ENCODE data around the gene R3HDM2. TPM values are rescaled to one million over a fixed set of nuclear protein-coding genes. Genes with fewer than 3 reads are reported as not detected.
"Not testable (repeated sequence)": the region's sequence is repeated elsewhere in the genome, so short reads cannot be mapped to it uniquely, and the experiment has no call there.

The R3HDM2 gene
- total and polyA plus RNA-seq, 7 experiments from 2014 or later, result 13.7 to 145 (median 111) TPM

DNA sequence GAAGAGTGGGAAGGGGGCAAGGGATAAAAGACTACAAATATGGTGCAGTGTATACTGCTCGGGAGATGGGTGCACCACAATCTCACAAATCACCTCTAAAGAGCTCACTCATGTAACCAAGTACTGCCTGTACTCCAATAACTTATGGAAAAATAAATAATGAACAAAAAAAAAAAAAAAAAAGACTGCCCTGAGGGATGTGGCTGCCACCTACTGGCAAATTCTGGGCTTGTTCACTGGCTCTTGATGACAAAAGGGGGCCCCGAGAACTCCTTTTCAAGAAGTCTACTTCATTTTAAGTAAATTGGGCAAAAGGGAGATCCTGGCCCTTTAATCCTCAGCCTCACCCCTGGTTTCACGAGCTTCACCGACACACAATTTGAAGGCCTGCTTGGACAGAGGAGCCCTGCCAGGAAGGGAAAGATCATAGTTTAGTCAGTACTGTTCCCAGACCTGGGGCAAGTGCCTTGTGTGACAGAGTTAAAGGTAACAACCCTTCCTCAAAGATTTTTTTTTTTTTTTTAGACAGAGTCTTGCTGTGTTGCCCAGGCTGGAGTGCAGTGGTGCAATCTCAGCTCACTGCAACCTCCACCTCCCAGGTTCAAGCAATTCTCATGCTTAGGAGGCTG, 153.8 kb downstream of the R3HDM2 start:
- H3K36me3 ChIP-seq (ENCODE audit: control insufficient read depth in 2 of 3, insufficient read depth in 3 of 3, low read length in 3 of 3), result peaks cover 6 to 46% (median 20%) of the 10 kb centered on the region in 3 experiments
- H3K27me3 ChIP-seq (ENCODE audit: control insufficient read depth in 2 of 2, insufficient read depth in 2 of 2, low read length in 2 of 2), result no peaks in the 10 kb centered on the region
- H3K9me3 ChIP-seq (ENCODE audit: control insufficient read depth in 2 of 3, low read length in 3 of 3), result no peaks in the 10 kb centered on the region
- intact Hi-C loops (cut with micrococcal nuclease), result no loop called here
- H3K27ac ChIP-seq (ENCODE audit: low read depth, low read length), result no peak overlapping the region
- H3K4me3 ChIP-seq (ENCODE audit: low read length), result no peak overlapping the region
- Mint-ChIP-seq H3K9me3 (peaks cover 0 to 2% (median 0%) of the 10 kb centered on the region in 11 donors), H3K4me3 (no peak overlapping the region), H3K4me1 (peaks cover 12 to 30% (median 23%) of the 10 kb centered on the region in 7 donors), H3K27ac (peak overlapping the region in 1 of 9 donors; percentile 37), H3K27me3 (no peaks in the 10 kb centered on the region), H3K36me3 (peaks cover 7 to 71% (median 40%) of the 10 kb centered on the region in 5 donors)
- ChIA-PET CTCF (interaction anchor here (0.8 to 2.0 kb wide), 2 partner anchors 11 to 17 kb away, joined by 3 to 4 read pairs; no protein-coding TSS in a partner anchor), POLR2A (interaction anchor here (0.5 kb wide), 1 partner anchor 12 kb away, joined by 6 read pairs; no protein-coding TSS in a partner anchor)
- ATAC-seq (no peak), DNase-seq (no peak)
- H3K4me1 ChIP-seq (ENCODE audit: control insufficient read depth in 2 of 2, insufficient read depth in 2 of 2, low read length in 2 of 2), result peaks cover 10 to 15% of the 10 kb centered on the region in 2 donors

DNA sequence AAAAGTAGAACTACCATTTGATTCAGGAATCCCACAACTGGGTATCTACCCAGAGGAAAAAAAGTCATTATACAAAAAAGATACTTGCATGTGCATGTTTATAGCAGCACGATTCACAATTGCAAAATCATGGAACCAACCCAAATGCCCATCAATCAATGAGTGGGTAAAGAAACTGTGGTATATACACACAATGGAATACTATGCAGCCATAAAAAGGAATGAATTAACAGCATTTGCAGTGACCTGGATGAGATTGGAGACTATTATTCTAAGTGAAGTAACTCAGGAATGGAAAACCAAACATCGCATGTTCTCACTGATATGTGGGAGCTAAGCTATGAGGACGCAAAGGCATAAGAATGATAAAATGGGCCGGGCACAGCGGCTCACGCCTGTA, 154.6 kb downstream of the R3HDM2 start:
- ATAC-seq; H3K27ac ChIP-seq (ENCODE audit: low read depth, low read length); H3K4me3 Mint-ChIP-seq; H3K9me3 Mint-ChIP-seq; DNase-seq; intact Hi-C loops (cut with micrococcal nuclease); POLR2A ChIA-PET; H3K27me3 Mint-ChIP-seq; H3K4me3 ChIP-seq (ENCODE audit: low read length); H3K27ac Mint-ChIP-seq; H3K9me3 ChIP-seq (ENCODE audit: control insufficient read depth in 2 of 3, low read length in 3 of 3); H3K27me3 ChIP-seq (ENCODE audit: control insufficient read depth in 2 of 2, insufficient read depth in 2 of 2, low read length in 2 of 2): not testable (repeated sequence)
- Mint-ChIP-seq H3K4me1 (peaks cover 10 to 24% (median 20%) of the 10 kb centered on the region in 7 donors), H3K36me3 (peaks cover 4 to 69% (median 39%) of the 10 kb centered on the region in 5 donors)
- CTCF ChIA-PET, result interaction anchor here (2.0 kb wide), 1 partner anchor 10 kb away, joined by 4 read pairs; no protein-coding TSS in a partner anchor
- H3K4me1 ChIP-seq (ENCODE audit: control insufficient read depth in 2 of 2, insufficient read depth in 2 of 2, low read length in 2 of 2), result peaks cover 10 to 15% of the 10 kb centered on the region in 2 donors
- peaks cover 9 to 51% (median 20%) of the 10 kb centered on the region in 3 experiments for H3K36me3 ChIP-seq (ENCODE audit: control insufficient read depth in 2 of 3, insufficient read depth in 3 of 3, low read length in 3 of 3)

- Mint-ChIP-seq H3K4me3 (no peak overlapping the region), H3K4me1 (peaks cover 0 to 4% (median 3%) of the 10 kb centered on the region in 7 donors), H3K27ac (peak overlapping the region in 3 of 9 donors; percentile 5 to 32 (median 18)), H3K27me3 (no peaks in the 10 kb centered on the region), H3K36me3 (peaks cover 9 to 63% (median 37%) of the 10 kb centered on the region in 5 donors), H3K9me3 (peaks cover 0 to 2% (median 0%) of the 10 kb centered on the region in 11 donors)
- Histone ChIP-seq H3K9me3 (ENCODE audit: control insufficient read depth in 2 of 3, low read length in 3 of 3) (no peaks in the 10 kb centered on the region), H3K27ac (ENCODE audit: low read depth, low read length) (no peak overlapping the region), H3K4me3 (ENCODE audit: low read length) (no peak overlapping the region), H3K4me1 (ENCODE audit: control insufficient read depth in 2 of 2, insufficient read depth in 2 of 2, low read length in 2 of 2) (no peaks in the 10 kb centered on the region), H3K27me3 (ENCODE audit: control insufficient read depth in 2 of 2, insufficient read depth in 2 of 2, low read length in 2 of 2) (no peaks in the 10 kb centered on the region), H3K36me3 (ENCODE audit: control insufficient read depth in 2 of 3, insufficient read depth in 3 of 3, low read length in 3 of 3) (peaks cover 17 to 63% (median 19%) of the 10 kb centered on the region in 3 experiments)
- CTCF ChIA-PET, result interaction anchor here (1.9 kb wide), 1 partner anchor 31 kb away, joined by 7 read pairs; no protein-coding TSS in a partner anchor
- ATAC-seq (no peak), DNase-seq (no peak)
- intact Hi-C loops (cut with micrococcal nuclease), result no loop called here
- POLR2A ChIA-PET, result no interaction called here
Measured at GRCh38 chr12:57273516-57273915, 157.3 kb downstream of the R3HDM2 start.

DNA sequence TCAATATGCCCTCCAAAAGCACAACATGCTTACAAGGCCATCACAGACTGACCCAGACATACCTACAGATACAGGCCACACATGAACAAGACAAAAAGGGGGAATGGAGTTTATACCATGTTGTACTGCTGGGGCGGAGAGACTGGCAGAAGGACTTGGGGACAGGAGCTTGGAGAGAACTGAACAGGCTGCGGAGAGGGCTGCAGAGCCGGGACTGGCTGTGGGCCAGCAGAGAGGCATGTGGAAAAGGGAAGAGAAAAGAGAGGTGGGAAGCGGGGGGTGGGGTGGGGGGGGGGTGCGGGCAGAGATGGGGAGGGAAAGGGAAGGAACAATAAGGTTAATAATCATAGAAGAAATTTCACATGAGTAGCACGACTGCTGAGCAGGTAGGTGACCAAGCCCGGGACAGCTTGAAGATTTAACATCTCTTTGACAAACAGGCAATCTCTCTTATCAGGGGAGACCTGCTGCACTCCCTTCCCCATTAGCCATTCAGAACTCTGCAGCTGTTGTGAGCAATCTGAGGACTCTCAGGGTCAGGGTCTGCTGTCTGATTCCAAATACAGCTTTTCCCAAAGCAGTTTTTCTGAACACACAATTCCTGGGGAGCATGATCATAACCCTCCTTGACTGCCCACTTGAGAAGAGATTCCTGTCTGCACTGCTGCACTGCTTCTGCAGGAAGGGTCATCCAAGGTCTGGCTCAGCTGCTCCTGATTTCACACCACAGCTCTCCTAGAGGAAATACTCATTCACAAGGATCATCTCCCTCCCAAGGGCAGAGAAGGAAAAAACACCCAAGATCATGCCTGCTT, 158.3 kb downstream of the R3HDM2 start:
- Mint-ChIP-seq H3K27ac (peak overlapping the region in 3 of 9 donors; percentile 17 to 55 (median 18)), H3K4me1 (peaks cover 0 to 4% (median 2%) of the 10 kb centered on the region in 7 donors), H3K9me3 (peaks cover 0 to 2% (median 0%) of the 10 kb centered on the region in 11 donors), H3K36me3 (peaks cover 9 to 60% (median 27%) of the 10 kb centered on the region in 5 donors), H3K4me3 (no peak overlapping the region), H3K27me3 (no peaks in the 10 kb centered on the region)
- no peak overlapping the region for H3K4me3 ChIP-seq (ENCODE audit: low read length)
- ChIA-PET POLR2A (no interaction called here), CTCF (interaction anchor here (1.9 kb wide), 1 partner anchor 30 kb away, joined by 7 read pairs; no protein-coding TSS in a partner anchor)
- H3K36me3 ChIP-seq (ENCODE audit: control insufficient read depth in 2 of 3, insufficient read depth in 3 of 3, low read length in 3 of 3), result peaks cover 19 to 63% (median 24%) of the 10 kb centered on the region in 3 experiments
- no peaks in the 10 kb centered on the region for H3K4me1 ChIP-seq (ENCODE audit: control insufficient read depth in 2 of 2, insufficient read depth in 2 of 2, low read length in 2 of 2)
- H3K27ac ChIP-seq (ENCODE audit: low read depth, low read length), result no peak overlapping the region
- DNase-seq, result no peak
- intact Hi-C loops (cut with micrococcal nuclease), result no loop called here
- H3K27me3 ChIP-seq (ENCODE audit: control insufficient read depth in 2 of 2, insufficient read depth in 2 of 2, low read length in 2 of 2), result no peaks in the 10 kb centered on the region
- no peaks in the 10 kb centered on the region for H3K9me3 ChIP-seq (ENCODE audit: control insufficient read depth in 2 of 3, low read length in 3 of 3)
- no peak for ATAC-seq

DNA sequence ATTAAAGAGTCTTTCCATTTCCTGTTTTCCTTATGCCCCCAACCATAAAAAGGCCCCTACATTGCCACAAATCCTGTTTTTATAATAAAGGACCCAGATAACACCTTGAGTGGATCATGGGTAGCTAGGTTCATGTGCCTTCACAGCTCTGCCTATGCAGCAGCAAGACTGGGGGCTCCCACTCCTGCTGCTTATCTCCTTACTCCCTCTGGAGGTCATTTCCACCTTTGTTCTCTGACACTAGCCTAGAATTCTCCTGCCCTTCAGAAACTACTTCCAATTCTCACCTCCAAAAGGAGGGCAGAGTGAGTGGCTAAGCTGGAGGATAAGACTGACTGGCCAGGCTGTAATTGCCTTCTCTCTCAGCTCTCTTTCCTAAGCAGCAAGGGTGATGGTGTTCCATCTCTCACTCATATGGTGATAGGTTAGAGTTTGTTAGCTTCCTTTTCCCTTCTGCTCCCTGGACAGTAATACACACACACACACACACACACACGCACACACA, 159.8 kb downstream of the R3HDM2 start:
- H3K9me3 Mint-ChIP-seq, result no peaks in the 10 kb centered on the region
- H3K4me3 Mint-ChIP-seq, result peak overlapping the region in 1 of 10 donors; percentile 10
- Histone ChIP-seq H3K4me1 (ENCODE audit: control insufficient read depth in 2 of 2, insufficient read depth in 2 of 2, low read length in 2 of 2) (no peaks in the 10 kb centered on the region), H3K27ac (ENCODE audit: low read depth, low read length) (no peak overlapping the region), H3K27me3 (ENCODE audit: control insufficient read depth in 2 of 2, insufficient read depth in 2 of 2, low read length in 2 of 2) (no peaks in the 10 kb centered on the region), H3K4me3 (ENCODE audit: low read length) (no peak overlapping the region), H3K9me3 (ENCODE audit: control insufficient read depth in 2 of 3, low read length in 3 of 3) (no peaks in the 10 kb centered on the region), H3K36me3 (ENCODE audit: control insufficient read depth in 2 of 3, insufficient read depth in 3 of 3, low read length in 3 of 3) (peaks cover 19 to 68% (median 32%) of the 10 kb centered on the region in 3 experiments)
- intact Hi-C loops (cut with micrococcal nuclease), result no loop called here
- ChIA-PET POLR2A (interaction anchor here (0.8 kb wide), 1 partner anchor 28 kb away, joined by 3 read pairs; no protein-coding TSS in a partner anchor), CTCF (no interaction called here)
- peaks cover 16 to 56% (median 26%) of the 10 kb centered on the region in 5 donors for H3K36me3 Mint-ChIP-seq
- DNase-seq (no peak), ATAC-seq (no peak)
- peak overlapping the region in 5 of 9 donors; percentile 8 to 81 (median 70) for H3K27ac Mint-ChIP-seq
- peaks cover 0 to 4% (median 2%) of the 10 kb centered on the region in 7 donors for H3K4me1 Mint-ChIP-seq
- no peaks in the 10 kb centered on the region for H3K27me3 Mint-ChIP-seq

DNA sequence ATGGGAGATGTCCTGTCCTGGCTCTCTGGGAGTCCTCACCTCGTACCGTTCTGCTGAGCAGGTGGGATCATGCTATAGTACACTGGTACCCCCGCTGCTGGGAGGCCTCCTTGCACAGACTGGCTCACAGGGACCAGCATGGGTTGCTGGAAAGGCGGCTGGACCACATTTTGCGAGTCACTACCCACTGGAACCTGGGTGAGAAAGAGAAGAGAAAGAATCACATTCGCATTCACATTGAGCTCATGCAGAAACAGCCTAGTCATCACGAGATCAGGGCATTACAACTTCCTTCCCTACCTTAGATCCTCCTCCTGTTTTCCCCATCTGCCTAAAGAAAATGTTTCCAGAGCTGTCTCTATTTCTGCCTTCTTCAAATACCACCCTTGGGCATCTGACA, 162.6 kb downstream of the R3HDM2 start:
- H3K36me3 Mint-ChIP-seq, result peaks cover 16 to 54% (median 26%) of the 10 kb centered on the region in 5 donors

More for the DNA sequence above, 162.6 kb downstream of the R3HDM2 start:
- POLR2A ChIA-PET, result no interaction called here
- no peak overlapping the region for H3K27ac ChIP-seq (ENCODE audit: low read depth, low read length)
- CTCF ChIA-PET, result no interaction called here
- no peak overlapping the region for H3K4me3 ChIP-seq (ENCODE audit: low read length)
- Mint-ChIP-seq H3K4me1 (peaks cover 0 to 9% (median 2%) of the 10 kb centered on the region in 7 donors), H3K27me3 (no peaks in the 10 kb centered on the region), H3K9me3 (no peaks in the 10 kb centered on the region), H3K27ac (peak overlapping the region in 3 of 9 donors; percentile 20 to 90 (median 38)), H3K4me3 (no peak overlapping the region)
- H3K4me1 ChIP-seq (ENCODE audit: control insufficient read depth in 2 of 2, insufficient read depth in 2 of 2, low read length in 2 of 2), result no peaks in the 10 kb centered on the region
- ATAC-seq, result no peak
- no peaks in the 10 kb centered on the region for H3K9me3 ChIP-seq (ENCODE audit: control insufficient read depth in 2 of 3, low read length in 3 of 3)
- DNase-seq, result no peak
- peaks cover 13 to 68% (median 32%) of the 10 kb centered on the region in 3 experiments for H3K36me3 ChIP-seq (ENCODE audit: control insufficient read depth in 2 of 3, insufficient read depth in 3 of 3, low read length in 3 of 3)
- intact Hi-C loops (cut with micrococcal nuclease), result no loop called here
- no peaks in the 10 kb centered on the region for H3K27me3 ChIP-seq (ENCODE audit: control insufficient read depth in 2 of 2, insufficient read depth in 2 of 2, low read length in 2 of 2)

Measured in naive thymus-derived CD4-positive, alpha-beta T cell (primary cell).